ENCODE results near the gene PATJ. TPM values are rescaled to one million over a fixed set of nuclear protein-coding genes. Genes with fewer than 3 reads are reported as not detected.
A peak's percentile ranks its signal among the peaks of the same experiment; 100 is the strongest.
"Not testable (repeated sequence)": the region's sequence is repeated elsewhere in the genome, so short reads cannot be mapped to it uniquely, and the experiment has no call there.

Gene PATJ
- total RNA-seq, 2 donors from 2014 or later, result 15.2 to 23.5 TPM

DNA sequence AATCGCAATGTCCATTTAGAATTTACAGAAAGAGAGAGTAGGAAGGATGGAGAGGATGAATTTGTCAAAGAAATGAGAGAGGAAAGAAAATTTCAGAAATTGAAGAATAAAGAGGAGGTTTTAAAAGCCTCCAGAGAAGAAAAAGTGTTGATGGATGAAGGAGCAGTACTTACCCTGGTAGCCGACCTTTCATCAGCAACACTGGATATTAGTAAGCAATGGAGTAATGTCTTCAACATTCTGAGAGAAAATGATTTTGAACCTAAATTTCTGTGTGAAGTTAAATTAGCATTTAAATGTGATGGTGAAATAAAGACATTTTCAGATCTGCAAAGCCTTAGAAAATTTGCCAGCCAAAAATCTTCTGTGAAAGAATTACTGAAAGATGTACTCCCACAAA lies 464.9 kb downstream of the PATJ start:
- intact Hi-C loops (cut with DNase I), result no loop called here
- no peak for DNase-seq (ENCODE audit: low spot score)

DNA sequence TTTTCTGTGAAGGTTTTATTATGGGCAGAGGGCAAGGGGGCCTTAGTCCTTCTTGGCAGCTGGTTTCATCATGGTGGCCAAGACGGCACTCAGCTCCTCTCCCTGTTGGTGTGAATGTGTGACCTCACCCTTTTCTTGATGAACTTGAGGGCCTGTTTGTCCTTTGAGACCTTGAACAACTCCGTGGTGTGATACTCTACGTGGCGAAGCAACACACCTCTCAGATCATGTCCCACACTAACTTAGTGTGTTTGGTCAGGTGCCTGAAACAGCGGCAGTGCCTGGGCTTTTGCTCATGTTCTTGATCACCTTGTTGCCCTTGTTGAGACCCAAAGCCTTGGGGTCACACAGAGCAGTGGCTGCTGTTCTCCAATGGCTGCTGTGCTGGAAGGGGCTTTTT lies 465.8 kb downstream of the PATJ start:
- intact Hi-C loops (cut with DNase I), result no loop called here
- peak; percentile 34 for DNase-seq (ENCODE audit: low spot score)

DNA sequence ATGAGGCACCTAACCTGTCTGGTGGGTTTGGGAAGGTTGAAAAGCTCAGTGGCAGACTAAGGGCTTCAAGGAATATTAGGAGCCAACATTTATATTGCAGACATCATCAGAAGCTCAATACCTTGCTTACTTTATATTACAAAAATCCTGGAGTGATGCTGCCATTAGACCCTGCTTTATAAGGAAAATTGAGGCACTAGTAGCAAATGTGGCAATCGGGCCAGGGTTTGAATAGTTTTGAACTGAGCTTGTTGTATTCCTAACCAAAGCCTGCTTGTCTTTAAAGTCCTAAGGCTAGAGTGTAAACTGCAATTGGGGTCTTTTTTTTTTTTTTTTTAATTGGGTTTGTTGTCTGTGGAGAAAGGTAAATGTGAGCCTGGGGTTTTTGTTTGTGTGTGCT lies 466.7 kb downstream of the PATJ start:
- DNase-seq (ENCODE audit: low spot score), result no peak
- intact Hi-C loops (cut with DNase I), result no loop called here

DNA sequence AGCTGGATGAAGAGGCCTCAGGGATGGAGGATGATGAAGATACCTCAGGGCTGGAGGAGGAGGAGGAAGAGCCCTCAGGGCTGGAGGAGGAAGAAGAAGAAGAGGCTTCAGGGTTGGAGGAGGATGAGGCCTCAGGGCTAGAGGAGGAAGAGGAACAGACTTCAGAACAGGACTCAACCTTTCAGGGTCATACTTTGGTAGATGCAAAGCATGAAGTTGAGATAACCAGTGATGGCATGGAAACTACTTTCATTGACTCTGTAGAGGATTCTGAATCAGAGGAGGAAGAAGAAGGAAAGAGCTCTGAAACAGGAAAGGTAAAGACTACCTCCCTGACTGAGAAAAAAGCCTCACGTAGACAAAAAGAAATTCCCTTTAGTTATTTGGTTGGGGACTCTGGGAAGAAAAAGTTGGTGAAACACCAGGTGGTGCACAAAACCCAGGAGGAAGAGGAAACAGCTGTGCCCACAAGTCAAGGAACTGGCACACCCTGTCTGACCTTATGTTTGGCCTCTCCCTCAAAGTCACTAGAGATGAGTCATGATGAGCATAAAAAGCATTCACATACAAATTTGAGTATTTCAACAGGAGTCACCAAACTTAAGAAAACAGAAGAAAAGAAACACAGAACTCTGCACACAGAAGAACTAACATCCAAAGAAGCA lies 467.8 kb downstream of the PATJ start:
- DNase-seq (ENCODE audit: low spot score), result no peak
- intact Hi-C loops (cut with DNase I), result no loop called here

DNA sequence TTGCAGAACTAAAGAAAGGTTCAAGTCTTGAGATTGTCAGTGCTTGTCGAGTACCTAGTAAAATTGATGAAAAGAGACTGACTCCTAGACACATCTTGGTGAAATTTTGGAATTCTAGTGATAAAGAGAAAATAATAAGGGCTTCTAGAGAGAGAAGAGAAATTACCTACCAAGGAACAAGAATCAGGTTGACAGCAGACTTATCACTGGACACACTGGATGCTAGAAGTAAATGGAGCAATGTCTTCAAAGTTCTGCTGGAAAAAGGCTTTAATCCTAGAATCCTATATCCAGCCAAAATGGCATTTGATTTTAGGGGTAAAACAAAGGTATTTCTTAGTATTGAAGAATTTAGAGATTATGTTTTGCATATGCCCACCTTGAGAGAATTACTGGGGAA lies 468.7 kb downstream of the PATJ start:
- no peak for DNase-seq (ENCODE audit: low spot score)
- intact Hi-C loops (cut with DNase I), result no loop called here

DNA sequence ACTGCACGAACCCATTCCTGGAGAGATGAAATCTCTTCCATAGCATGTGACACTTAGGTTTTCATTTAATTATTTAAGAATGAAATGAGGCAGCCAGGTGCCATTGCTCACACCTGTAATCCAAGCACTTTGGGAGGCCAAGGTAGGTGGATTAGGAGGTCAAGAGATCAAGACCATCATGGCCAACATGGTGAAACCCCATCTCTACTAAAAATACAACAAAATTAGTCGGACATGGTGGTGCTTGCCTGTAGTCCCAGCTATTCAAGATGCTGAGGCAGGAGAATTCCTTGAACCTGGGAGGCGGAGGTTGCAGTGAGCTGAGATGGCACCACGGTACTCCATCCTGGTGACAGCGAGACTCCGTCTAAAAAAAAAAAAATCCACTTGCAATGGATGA lies 470.1 kb downstream of the PATJ start:
- peak; percentile 10 for DNase-seq (ENCODE audit: low spot score)
- intact Hi-C loops (cut with DNase I), result no loop called here

DNA sequence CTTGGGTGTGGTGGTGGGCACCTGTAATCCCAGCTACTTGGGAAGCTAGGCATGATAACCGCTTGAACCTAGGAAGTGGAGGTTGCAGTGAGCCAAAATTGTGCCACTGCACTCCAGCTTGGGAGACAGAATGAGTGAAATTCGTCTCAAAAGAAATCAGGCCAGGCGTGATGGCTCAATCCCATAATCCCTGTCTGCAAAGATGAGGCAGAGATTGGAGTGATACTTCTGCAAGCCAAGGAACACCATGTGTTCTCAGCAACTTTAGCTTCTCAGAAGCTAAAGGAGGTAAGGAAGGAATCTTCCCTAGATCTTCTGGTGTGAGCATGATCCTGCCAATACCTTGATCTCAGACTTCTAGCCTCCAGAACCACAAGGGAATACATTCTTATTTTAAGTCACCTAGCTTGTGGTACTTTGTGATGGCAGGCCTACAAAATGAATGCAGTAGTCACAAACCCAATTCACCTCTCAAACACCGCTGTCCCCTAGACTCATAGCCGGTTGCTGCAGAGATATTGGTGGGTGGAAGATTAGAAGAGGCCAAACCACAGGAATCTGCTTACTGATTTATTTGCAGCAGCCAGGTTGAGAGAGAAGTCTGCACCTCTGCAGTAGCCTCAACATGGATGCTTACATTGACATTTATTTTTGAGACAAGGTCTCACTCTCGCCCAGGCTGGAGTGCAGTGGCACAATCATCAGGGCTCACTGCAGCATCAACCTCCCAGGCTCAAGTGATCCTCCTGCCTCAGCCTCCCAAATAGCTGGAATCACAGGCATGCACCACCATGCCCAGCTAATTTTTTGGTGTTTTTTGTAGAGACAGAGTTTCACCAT lies 471.0 kb downstream of the PATJ start:
- intact Hi-C loops (cut with DNase I), result no loop called here
- peak; percentile 36 for DNase-seq (ENCODE audit: low spot score)

DNA sequence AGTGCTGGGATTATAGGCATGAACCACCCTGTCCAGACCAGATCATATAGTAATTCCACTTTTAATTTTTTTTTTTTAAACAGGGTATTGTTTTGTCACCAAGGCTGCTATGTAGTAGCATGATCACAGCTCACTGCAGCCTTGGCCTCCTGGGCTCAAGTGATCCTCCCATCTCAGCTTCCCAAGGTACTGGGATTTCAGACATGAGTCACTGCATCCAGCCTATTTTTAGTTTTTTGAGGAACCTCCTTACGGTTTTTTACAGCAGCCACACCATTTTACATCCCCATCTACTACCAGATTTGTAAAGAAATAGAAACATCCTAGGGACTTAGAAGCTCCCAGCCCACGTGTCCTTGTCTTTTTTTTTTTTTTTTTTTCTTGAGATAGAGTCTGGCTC lies 476.3 kb downstream of the PATJ start:
- intact Hi-C loops (cut with DNase I), result no loop called here
- DNase-seq (ENCODE audit: low spot score), result no peak

DNA sequence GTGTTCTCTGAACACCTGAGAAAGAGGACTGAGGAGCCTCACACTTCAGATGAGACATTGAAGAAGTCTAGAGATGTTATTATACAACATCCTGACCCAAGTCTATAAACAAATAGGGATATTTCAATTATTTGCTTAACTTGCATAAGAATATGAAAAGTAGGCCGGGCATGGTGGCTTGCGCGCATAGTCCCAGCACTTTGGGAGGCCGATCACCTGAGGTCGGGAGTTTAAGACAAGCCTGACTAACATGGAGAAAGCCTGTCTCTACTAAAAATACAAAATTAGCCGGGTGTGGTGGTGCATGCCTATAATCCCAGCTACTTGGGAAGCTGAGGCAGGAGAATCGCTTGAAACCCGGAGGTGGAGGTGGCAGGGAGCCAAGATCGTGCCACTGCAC lies 478.2 kb downstream of the PATJ start:
- intact Hi-C loops (cut with DNase I), result not testable (repeated sequence)

DNA sequence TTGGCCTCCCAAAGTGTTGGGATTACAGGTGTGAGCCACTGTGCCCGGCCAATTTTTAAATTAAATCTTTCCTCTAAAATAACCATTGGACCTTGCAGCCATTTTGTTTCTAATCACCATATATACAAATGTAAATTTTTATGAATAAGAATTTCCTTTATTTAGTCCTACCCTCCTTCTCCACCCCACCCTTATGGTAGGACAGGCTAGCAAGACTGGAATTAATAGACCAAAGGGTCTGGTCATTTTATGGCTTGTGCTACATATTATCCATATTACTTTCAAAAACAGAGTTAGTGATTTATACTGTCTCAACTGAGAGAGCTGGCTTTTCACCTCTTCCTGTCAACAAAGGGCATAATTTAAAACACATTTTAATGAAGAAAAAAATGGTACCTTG lies 478.9 kb downstream of the PATJ start:
- intact Hi-C loops (cut with DNase I), result no loop called here
- no peak for DNase-seq (ENCODE audit: low spot score)

More for the DNA sequence above, 478.2 kb downstream of the PATJ start:
- DNase-seq (ENCODE audit: low spot score), result not testable (repeated sequence)

DNA sequence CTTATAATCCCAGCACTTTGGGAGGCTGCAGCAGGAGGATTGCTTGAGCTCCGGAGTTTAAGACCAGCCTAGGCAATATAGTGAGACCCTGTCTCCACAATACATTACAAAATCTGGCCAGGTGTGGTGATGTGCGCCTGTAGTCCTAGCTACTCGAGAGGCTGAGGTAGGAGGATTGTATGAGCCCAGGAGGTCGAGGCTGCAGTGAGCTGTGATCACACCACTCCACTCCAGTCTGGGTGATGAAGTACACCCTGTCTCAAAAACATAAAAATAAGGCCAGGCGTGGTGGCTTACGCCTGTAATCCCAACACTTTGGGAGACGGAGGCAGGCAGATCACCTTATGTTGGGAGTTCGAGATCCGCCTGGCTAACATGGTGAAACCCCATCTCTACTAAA lies 480.0 kb downstream of the PATJ start:
- no peak for DNase-seq (ENCODE audit: low spot score)
- intact Hi-C loops (cut with DNase I), result no loop called here

DNA sequence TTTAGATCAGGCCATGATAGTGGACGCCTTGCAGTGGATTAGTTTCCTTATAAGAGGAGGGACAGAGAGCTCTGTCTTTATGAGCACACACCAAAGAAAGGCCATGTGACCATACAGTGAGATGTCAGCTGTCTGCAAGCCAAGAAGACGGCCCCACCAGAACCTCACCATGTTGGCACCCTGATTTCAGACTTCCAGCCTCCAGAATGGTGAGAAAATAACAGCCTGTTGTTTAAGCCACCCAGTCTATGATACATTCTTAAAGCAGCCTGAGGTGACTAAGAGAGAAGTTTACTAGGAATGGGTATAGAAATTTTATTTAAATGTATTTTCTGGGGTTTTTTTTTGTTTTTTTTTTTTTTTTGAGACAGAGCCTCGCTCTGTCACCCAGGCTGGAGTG lies 481.9 kb downstream of the PATJ start:
- intact Hi-C loops (cut with DNase I), result no loop called here
- DNase-seq (ENCODE audit: low spot score), result no peak

DNA sequence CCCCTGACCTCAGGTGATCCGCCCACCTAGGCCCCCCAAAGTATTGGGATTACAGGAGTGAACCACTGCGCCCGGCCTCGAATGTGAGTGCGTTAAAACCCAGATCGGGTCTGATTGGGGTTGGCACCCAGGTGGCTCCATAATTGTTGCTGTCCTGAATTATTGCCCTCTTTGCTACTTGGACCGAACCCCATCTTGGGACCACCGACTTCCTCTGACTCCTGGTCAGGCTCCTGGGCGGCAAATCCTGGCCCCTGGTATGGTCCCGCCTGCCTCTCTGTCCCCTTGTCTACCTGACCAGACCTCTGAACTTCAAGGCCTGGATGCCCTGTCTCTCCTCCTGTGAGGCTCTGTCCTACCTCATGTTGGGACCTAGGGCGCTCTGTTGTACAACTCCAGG lies 485.2 kb downstream of the PATJ start:
- no peak for DNase-seq (ENCODE audit: low spot score)
- intact Hi-C loops (cut with DNase I), result no loop called here

Small RNAs within 50 kb of the gene (microRNA-seq; reads per million reads assigned to microRNA genes)
- gene MIR3116-1 (ENCODE audit: borderline microRNAs expressed in 2 of 2) (0 reads per million in 2 donors), gene MIR3116-2 (ENCODE audit: borderline microRNAs expressed in 2 of 2) (0 reads per million in 2 donors)

Other genes starting within 250 kb of the PATJ start
- gene TM2D1, start 17.3 kb upstream of the PATJ start, total RNA-seq, result 10 to 100 TPM; 34.8 to 46.1 TPM

All from posterior vena cava (tissue), 2 donors.